GM12865 (cell line): Measurements from ENCODE around the gene PDGFB.

ENCODE experiments used
- DNase-seq: peaks from one replicate; pipeline ENCODE4 v3.0.0; 2010; ENCODE audit warnings: low read depth
- H3K4me3 ChIP-seq: 2 replicates; pipeline ENCODE4 v1.5.1; 2011; ENCODE audit warnings: mild to moderate bottlenecking, low read depth, low read length, control low read depth
- TF ChIP-seq, protein P1 (sequence below): IDR thresholded peaks from 2 replicates; pipeline ENCODE4 v1.5.1; 2011; ENCODE audit warnings: low read length, control low read depth, low read depth, inconsistent platforms; ENCODE audit not compliant: insufficient read depth; ENCODE audit errors: missing control alignments

The PDGFB gene

DNA sequence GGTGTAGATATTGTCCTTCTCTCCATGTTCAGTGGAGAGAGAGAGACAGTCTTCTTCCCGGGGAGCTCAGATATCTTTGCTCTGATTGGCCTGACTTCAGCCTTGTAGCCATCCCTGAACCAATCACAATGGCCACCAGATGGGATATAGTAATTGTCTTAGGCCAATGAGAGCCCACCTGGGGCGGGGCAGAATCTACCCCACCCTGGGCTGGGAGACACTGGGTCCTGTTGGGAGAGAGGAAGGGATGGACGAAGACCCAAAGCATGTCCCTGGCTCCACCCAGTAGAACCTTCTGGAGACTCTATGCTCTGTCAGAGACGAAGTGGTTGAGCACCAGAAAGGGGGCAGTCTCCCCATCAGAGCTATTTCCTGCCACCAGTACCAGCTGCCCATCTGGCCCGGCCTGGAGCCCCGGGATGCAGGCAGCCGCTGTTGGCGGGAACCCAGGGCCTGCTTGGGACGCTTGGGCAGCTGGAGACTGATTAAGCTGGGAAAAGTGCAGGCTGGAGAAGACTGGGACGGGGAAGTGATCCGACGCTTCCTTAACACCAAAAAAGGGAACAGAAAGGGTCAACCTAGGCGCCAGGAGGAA is 60.7 kb downstream of the PDGFB start:
- TF ChIP-seq, protein P1, sequence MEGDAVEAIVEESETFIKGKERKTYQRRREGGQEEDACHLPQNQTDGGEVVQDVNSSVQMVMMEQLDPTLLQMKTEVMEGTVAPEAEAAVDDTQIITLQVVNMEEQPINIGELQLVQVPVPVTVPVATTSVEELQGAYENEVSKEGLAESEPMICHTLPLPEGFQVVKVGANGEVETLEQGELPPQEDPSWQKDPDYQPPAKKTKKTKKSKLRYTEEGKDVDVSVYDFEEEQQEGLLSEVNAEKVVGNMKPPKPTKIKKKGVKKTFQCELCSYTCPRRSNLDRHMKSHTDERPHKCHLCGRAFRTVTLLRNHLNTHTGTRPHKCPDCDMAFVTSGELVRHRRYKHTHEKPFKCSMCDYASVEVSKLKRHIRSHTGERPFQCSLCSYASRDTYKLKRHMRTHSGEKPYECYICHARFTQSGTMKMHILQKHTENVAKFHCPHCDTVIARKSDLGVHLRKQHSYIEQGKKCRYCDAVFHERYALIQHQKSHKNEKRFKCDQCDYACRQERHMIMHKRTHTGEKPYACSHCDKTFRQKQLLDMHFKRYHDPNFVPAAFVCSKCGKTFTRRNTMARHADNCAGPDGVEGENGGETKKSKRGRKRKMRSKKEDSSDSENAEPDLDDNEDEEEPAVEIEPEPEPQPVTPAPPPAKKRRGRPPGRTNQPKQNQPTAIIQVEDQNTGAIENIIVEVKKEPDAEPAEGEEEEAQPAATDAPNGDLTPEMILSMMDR: no peak
- H3K4me3 ChIP-seq: no peak overlapping the region
- DNase-seq: no peak

DNA sequence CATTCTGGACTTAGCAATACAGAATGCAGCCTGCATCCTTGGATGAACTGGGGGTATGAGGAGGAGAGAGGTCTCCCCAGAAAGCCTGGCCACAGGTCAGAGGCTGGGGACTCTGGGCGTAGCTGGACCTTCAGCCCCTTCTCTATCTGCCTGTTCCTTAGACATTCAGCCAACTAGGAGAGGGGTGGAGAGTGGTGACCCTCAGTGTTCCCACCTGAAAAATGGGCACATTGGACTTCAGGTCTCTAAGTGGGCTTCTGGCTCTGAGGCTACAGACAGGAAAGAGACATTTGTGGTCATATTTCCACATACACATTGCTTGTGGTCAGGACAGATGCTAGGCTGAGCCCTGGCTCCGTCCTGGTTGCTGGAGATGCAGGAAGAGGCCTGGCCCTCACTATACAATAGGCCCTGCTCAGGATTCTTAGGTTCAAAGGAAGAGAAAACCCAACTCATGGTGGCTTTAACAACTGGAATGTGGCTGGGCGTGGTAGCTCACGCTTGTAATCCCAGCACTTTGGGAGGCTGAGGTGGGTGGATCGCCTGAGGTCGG is 62.2 kb downstream of the PDGFB start:
- DNase-seq: no peak
- H3K4me3 ChIP-seq: no peak overlapping the region
- TF ChIP-seq, protein P1: no peak

DNA sequence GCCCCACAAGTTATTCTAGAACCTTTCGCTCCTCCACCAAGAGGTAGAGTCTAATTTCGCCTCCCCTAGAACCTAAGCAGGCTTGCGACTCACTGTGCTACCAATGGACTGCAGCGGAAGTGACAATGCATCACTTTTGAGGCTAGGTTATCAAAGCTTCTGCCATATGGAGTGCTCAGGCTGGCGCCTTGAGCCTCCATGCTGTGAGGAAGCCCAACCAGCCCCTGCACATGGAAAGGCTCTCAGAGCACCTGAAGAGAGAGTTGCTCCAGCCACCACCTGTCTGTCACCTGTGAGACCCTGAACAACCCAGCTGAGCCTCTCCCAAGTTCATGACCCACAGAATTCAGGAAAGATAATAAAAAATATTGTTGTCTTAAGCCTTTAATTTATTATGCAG is 63.0 kb downstream of the PDGFB start:
- DNase-seq: no peak
- no peak overlapping the region for H3K4me3 ChIP-seq
- TF ChIP-seq, protein P1: no peak

DNA sequence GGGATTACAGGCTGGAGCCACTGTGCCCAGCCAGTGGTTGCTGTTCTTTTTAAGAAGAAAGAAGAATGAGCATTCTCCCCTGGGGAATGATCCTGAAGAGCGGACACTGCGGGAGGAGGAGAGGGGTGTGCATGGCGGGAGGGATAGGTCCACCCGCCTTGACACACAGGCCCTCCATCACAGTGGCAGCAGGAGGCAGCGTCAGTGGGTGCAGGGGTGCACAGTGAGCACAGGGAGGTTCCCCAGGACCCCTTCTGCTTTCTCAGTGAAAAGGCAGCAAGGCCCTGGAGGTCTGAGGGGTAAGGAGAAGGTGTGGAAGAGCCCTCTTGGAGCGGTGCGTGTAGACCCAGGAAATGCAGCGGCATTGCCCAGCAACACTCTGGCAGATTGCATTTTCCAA is 63.4 kb downstream of the PDGFB start:
- no peak overlapping the region for H3K4me3 ChIP-seq
- TF ChIP-seq, protein P1: no peak
- no peak for DNase-seq

DNA sequence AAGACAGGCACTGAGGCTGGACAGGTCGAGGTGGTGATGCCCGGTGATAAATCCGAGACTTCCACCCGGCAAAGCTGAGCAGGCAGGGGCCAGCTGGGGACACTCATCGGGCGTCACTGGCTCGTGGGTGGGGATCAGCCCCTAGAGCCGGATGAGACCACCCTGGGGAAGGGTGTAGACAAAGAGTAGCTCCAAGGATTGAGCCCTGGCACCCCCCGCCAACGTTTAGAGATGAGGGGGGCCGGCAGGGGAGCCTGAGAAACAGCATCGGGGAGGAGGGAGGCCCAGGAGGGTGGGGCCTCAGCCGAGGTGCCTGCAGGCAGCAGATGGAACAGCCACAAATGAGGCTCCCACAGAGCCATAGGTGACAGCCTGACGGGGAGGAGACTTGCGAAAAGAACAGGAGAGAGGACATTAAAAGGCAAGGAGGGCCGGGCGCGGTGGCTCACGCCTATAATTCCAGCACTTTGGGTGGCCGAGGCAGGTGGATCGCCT is 64.9 kb downstream of the PDGFB start:
- TF ChIP-seq, protein P1: no peak
- H3K4me3 ChIP-seq: no peak overlapping the region
- DNase-seq: no peak

DNA sequence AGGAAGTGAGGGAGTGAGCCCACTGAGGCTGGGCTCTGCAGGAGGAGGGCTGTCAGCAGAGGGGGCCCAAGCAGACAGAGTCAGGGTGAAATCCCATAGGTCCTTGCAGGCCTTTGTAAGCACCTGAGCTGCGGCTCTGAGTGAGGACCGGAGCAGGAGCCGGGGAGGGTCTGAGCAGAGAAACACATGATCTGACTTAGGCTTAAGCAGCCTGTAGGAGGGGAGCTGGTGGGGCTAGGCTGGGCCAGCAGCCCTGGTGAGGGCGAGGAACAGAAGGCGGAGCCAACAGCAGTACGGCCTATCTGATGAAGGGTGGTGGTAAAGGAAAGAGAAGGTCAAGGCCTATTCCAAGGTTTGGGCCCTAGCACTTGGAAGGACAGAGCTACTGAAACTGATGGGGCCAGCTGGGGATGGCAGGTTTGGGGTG is 65.4 kb downstream of the PDGFB start:
- no peak for DNase-seq
- H3K4me3 ChIP-seq: no peak overlapping the region
- TF ChIP-seq, protein P1: no peak
